Measurements from ENCODE around the gene MYPN.
"Not testable (repeated sequence)": the region's sequence is repeated elsewhere in the genome, so short reads cannot be mapped to it uniquely, and the experiment has no call there.

MYPN gene

GRCh38 chr10:68179016-68179415 is 69.7 kb downstream of the MYPN start:
- FAIRE-seq = no peak

DNA sequence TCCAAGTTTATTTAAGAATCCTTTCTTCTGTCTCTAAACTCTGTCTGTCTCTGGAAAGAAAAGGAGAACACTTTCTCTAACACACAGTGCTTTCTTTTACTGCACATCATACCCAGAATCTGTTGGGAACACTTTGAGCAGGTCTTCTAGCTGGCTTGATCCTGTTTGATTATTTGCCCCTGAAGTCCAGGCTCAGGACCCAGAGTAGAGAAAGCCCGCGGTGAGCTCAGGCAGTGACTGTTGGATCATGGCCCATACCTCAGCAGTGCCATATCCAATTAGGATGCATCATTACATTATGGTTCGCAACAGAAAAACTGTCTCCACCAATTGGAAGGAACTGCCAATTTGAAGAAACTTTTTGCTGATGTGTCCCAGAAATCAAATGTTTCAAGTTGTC is 71.2 kb downstream of the MYPN start:
- no peak for FAIRE-seq

DNA sequence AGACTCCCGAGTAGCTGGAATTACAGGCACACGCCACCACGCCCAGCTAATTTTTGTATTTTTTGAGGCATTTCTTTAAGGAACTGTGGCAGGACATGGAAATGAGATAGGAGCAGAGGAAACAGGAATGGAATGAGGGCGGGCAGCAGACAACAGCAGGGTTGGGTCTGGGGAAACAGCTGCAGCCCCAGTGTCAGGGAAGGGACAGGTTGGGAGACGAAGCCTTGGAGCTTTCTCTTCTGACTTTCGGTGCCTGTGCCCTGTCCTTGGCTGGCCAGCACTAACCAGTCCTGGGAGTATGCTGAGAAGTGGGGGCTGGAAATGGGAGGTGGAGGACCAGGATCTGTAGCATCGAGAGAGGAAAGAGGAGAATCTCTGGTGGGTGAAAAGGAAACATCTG is 75.3 kb downstream of the MYPN start:
- no peak for FAIRE-seq

DNA sequence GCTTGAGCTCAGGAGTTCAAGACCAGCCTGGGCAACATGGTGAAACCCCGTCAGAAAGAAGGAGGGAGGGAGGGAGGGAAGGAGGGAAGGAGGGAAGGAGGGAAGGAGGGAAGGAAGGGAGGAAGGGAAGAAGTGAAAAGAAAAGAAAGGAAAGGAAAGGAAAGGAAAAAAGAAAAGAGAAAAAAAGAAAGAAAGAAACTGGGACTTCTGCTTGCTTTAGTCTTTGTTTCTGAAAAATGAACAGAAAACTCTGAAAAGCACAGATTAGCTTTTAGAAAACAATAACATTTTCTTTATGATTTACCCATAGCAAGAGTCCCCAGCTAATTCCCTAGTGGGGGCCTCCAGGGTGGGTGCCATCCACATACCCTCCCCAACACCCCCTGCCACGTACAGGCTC is 75.8 kb downstream of the MYPN start:
- FAIRE-seq = no peak

GRCh38 chr10:68188835-68189234 is 79.5 kb downstream of the MYPN start:
- no peak for FAIRE-seq

GRCh38 chr10:68192113-68192512 is 82.8 kb downstream of the MYPN start:
- FAIRE-seq = no peak

- FAIRE-seq = no peak
These were observed 85.0 kb downstream of the MYPN start for GRCh38 chr10:68194290-68194689.

DNA sequence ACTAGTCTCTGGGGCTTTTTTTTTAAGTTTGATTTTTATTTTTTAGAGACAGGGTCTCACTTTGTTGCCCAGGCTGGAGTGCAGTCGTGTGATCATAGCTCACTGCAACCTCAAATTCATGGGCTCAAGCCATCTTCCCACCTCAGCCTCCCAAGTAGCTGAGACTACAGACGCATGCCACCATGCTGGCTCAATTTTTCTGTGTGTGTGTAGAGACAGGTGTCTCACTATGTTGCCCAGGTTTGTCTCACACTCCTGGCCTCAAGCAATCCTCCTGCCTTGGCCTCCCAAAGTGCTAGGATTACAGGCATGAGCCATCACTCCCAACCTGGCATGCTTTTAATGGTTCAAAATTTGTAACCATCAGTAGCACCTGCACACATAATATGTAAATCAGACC is 86.5 kb downstream of the MYPN start:
- FAIRE-seq = not testable (repeated sequence)

DNA sequence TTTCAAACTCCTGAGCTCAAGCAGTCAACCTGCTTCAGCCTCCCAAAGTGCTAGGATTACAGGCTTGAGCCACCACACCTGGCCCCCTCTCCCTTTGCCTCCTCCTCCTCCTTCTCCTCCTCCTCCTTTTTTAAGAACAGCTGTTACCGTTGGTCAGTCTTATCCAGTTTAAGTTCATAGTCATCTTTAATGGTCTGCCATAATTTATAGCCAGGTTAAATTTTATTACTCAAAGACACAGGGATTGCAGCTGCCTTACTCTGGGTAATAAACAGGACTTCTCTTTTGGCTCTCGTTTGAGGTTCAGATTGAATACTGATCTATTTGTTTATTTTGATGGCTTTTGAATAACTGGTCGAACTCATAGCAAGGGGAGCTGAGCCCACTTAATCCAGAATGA is 87.4 kb downstream of the MYPN start:
- no peak for FAIRE-seq

GRCh38 chr10:68202960-68203353 is 93.7 kb downstream of the MYPN start:
- FAIRE-seq = no peak

- FAIRE-seq = no peak
These were observed 99.2 kb downstream of the MYPN start for GRCh38 chr10:68208424-68209042.

DNA sequence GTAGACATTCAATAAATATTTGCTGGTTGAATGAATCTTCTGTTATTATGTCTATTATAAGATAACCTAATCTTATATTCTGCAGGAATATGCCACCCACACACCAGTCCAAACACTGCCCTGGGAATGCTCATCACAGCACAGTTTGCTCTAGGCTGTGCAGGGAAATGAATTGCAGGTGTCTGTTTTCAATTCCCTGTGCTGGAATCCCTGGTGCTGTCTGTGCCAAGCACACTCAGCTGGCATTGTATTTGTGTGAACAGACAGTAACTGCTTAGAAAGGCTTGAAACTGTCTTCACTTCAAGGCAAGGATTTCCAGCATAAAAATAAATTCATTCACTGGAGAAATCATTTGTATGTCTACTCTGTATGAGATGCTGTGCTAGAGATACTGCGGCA is 102.4 kb downstream of the MYPN start:
- no peak for FAIRE-seq

- no peak for FAIRE-seq
These were observed 103.5 kb downstream of the MYPN start for GRCh38 chr10:68212721-68213352.

DNA sequence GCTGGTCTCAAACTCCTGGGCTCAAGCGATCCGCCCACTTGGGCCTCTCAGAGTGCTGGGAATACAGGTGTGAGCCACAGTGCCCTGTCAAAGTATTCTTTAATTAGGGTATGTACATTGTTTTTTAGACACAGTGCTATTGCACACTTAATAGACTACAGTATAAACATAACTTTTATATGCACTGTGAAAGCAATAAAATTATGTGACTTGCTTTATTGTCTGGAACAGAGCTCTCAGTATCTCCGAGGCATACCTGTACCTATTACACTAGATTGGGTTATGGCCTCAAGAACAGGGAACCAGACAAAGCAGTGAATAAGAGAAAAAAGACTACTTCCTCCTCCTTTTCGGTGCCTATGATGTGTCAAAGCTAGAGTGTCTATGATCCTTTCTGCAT is 109.5 kb downstream of the MYPN start:
- no peak for FAIRE-seq

- FAIRE-seq = no peak
These were observed 111.9 kb downstream of the MYPN start for GRCh38 chr10:68221196-68221595.

- FAIRE-seq = no peak
These were observed 113.1 kb downstream of the MYPN start for GRCh38 chr10:68222391-68222790.

- no peak for FAIRE-seq
These were observed 114.4 kb downstream of the MYPN start for GRCh38 chr10:68223535-68224165.

- no peak for FAIRE-seq
These were observed 115.5 kb downstream of the MYPN start for GRCh38 chr10:68224810-68225209.

GRCh38 chr10:68230268-68230667 is 121.0 kb downstream of the MYPN start:
- FAIRE-seq = no peak

DNA sequence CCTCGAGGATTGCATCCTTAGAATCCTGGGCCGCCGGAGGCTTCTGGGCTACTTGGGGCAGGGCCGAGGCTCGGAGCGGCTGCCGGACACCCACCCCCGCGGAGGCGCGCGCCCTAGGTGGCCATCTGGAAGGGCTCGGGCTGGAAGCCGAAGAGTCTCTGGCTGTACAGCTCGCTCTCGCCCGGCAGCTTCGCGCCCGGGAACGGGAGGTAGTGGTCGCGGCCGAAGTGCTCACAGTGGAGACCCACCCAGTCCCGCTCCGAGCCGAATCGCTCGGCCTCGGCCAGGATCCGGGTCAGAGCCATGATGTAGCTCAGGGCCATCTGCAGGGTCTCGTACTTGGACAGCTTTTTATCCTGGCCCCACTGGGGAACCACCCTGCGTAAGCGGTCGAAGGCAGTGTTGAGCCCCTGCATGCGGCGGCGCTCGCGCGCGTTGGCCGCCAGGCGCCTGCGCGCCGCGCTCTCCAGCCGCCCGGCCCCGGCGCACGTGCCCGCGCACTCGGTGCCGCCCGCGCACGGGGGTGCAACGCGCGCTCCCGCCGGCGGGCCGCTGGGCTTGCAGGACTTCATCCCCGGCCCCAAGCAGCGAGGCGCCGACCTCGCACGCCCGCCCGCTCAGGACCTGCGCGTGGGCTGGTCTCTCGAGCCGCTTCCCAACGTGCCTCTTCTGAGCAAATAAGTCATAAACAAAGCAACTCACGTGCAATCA is 122.0 kb downstream of the MYPN start:
- FAIRE-seq = no peak

DNA sequence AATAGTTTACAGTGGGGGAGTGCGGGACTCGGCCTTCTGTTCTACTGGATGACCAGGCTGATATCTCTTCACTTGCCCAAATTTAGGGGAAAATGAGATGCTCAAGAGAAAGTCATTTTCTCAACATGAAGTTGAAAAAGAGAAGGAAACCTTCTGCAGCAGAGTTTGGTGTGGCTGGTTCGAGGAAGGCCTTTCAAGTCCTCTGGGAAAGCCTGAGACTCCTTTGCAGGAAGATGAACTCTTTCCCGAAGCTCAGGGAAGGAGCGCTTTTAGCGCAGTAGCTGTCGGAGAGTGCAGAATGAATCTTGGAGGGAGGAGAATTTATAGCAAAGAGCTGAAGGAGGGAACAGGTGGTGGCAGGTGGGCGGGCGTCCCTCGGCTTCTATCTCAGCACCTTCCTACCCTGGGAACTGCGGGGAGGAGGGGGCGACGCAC is 122.5 kb downstream of the MYPN start, which contains the start of gene ATOH7:
Gene ATOH7, minus strand, starts transcription at position 297 of the 435 bp plus-strand sequence. CDS start 436 bp downstream, outside the sequence.
- FAIRE-seq = no peak

DNA sequence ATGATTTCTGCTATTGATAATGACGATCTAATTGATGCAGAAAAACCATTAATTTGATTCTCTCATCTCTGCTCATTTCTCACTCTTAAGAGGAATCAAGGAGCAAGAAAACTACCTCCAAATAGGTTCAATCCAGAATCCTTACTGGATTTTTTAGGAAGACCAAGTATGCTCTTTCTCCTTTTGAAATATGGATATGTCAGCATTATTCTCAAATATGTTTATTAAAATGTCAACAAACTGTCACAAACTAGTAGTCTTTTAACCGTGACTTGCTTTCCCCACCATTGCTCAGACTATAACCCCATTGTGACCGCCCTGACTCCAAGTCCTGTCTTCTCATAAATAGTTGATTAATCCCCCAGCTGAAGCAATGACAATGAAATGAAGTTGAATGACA is 123.8 kb downstream of the MYPN start:
- FAIRE-seq = no peak

DNA sequence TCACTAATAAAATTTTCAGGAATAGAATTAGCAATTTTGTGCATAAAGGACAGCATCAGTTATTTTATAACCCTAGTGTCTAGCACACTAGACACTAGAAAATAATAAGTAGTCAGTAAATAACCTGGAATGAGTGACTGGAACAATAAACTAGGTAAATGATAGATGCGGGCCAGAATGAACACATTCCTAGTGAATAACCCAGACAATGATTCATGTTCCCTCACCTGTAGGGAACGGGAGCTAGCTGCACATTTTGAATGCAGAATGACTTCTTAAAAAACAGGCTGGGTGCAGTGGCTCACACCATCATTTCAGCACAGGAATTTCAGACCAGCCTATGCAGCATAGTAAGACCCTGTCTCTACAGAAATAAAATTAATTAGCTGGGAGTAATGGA is 125.8 kb downstream of the MYPN start:
- FAIRE-seq = no peak

GRCh38 chr10:68235581-68235980 is 126.3 kb downstream of the MYPN start:
- no peak for FAIRE-seq
